GM21786 (cell line): ENCODE results near the gene FMNL1.
"Not testable (repeated sequence)": the region's sequence is repeated elsewhere in the genome, so short reads cannot be mapped to it uniquely, and the experiment has no call there.

Experiments used
- ATAC-seq: cut with Tn5 transposase; IDR thresholded peaks from one replicate; pipeline ENCODE4 v1.9.1; 2021; ENCODE audit not compliant: unreplicated experiment

Gene FMNL1

DNA sequence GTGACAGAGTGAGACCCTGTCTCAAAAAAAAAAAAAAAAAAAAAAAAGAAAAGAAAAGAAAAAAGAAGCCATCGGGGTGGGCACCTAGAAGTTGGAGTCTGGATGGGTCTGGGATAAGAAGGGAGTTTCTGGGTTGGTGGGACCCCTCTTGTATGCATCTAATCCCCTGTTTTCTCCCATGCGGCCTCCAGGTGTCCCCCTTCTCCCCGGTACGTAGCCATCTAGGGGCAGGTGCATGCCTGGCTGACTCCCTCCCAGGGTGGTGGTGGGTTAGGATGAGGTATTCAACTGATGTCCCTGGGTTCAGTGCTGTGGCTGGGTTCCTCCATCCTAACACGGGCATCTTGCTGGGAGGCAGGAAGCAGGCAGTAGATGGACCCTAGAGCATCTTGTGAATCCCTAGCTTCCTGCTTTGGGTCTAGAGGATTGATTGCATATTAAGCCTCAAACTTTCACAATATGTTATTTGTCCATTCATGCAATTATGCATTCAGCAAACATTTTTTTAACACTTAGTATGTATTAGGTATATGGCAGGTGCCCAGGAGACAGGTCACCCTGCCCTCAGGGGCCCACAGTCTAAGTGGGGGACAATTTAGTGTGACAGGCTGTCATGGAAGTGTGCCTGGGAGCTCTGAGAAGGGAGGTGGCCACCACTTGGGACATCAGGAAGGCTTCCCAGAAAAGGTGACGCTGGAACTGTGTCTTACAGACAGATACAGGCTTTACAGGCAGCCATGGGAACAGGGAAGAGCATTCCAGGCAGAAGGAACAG is 13.1 kb downstream of the FMNL1 start:
- ATAC-seq: no peak

DNA sequence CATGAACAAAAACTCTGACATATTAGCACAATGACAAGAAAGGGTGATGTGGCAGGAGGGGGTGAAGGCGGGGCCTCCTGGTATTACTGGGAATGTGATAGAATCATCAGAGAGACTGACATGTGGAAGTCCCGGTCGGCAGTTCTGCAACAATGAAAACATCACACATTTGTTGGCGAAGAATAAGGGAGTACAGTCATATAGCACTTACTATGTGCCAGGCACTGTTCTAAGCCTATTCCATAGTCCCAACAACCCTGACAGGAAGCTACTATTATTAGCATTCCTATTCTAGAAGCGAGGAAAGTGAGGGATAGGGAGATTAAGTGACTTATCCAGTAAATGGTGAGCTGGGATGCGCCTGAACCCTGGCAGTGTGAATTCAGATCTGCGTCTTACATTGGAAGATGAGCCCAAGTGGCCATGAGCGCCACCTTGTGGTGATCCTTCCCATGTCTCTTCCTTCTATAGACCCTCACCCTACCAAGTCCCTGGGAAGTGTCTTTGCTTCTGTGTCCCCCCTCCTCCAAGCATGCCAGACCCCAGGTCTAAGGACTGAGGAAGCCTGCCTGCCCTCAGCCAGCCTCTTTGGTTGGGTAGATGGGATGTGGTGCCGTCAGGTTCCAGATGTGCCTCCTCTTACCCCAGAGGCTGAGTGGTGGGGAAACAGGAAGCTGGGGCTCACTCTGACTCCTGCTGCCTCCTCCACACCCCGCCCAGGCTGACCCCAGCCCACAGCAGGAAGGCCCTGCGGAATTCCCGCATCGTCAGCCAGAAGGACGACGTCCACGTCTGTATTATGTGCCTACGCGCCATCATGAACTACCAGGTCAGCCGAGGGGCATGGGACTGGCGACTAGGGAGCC is 14.0 kb downstream of the FMNL1 start:
- no peak for ATAC-seq

DNA sequence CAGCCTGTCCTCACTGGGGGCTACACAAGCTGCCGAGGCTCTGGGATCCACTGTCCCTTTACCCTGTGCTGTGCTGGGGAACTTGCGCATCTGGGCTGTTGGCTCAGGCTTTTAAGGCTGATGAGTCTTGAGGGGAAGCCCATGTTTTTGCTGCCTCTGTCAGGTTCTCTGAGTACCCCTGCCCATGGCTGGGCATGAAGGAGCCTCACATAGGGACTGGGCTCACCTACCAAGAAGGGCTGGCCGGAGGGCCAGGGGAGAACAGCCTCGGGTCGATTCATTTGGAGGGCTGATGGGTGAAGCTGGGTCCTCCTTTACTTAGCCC is 14.6 kb downstream of the FMNL1 start:
- no peak for ATAC-seq

DNA sequence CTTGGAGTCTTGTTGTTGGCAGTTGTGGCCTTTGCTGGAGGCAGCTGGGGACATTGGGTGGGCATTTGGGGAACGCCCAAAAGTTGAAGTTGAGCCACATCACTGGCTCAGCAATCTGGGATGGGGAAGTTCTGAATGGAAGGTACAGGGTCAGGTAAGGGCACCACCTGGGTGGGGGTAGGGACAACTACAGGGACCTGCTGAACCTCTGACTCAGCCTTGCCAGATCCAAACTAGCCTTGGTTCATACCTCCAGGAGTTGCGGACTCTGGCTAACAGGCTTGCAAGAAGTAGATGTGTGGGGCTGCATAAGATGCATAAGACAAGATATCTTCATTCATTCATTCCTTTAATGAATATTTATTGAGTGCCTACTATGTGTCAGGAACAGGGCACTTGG is 16.0 kb downstream of the FMNL1 start:
- ATAC-seq: no peak

DNA sequence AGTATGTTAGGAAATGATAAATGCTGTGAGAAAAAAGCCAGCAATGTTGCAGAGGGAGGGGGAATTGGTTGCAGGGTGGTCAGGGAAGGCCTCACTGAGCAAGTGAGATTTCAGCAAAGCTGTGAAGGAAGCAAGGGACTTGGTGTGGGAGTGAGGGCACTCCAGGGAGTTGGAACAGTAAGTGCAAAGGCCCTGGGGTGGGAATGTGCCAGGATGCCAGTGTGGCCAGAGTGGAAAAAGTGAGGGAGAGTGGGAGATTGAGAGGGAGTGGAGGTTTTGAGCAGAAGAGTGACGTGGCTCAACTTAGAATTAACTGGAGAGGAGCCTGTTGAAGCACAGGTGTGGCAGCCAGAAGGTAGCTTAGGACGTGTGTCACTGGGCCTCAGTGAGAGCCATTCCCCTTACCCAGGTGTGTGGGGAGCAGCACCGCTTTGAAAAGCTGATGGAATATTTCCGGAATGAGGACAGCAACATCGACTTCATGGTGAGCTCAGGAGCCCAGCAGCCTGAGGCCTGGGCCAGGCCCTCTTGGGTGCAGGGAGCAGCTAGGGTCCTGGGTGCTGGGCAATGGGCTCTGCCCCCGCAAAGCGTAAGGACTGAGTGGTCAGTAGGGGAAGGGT is 16.6 kb downstream of the FMNL1 start:
- ATAC-seq: no peak

DNA sequence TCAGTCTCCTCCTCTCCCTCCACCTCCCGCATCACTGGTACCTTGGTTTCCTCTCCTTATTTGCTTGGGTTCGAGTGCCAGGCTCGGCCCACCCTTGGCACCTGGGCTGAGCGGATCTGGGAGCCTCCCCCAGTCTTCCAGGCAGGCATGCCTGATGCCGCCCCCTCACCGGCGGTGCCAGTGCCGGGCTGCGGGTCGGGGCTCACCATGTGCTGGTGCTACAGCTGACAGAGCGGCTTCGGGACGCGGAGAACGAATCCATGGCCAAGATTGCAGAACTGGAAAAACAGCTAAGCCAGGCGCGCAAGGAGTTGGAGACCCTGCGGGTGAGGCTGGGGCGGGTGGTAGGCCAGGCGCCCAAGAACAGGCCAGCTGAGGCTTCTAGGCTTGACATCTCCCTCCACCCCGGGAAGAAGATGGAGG is 19.2 kb downstream of the FMNL1 start:
- no peak for ATAC-seq

DNA sequence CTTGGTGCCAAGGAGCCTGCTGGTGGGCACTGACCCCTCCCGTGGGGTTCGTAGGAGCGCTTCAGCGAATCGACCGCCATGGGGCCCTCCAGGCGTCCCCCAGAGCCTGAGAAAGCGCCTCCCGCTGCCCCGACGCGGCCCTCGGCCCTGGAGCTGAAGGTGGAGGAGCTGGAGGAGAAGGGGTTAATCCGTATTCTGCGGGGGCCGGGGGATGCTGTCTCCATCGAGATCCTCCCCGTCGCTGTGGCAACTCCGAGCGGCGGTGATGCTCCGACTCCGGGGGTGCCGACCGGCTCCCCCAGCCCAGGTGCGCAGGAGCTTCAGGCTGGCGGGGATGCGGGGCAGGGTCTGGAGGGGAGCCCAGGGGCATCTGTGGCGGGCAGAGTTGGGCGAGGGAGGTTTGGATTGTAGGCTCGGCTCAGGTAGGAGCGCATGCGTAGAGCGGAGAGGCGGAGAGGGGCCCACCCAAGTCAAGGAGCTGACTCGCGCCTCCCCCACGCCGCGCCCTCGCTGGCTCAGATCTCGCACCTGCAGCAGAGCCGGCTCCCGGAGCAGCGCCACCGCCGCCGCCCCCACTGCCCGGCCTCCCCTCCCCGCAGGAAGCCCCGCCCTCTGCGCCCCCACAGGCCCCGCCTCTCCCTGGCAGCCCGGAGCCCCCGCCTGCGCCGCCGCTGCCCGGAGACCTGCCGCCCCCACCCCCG is 19.8 kb downstream of the FMNL1 start:
- ATAC-seq: no peak

DNA sequence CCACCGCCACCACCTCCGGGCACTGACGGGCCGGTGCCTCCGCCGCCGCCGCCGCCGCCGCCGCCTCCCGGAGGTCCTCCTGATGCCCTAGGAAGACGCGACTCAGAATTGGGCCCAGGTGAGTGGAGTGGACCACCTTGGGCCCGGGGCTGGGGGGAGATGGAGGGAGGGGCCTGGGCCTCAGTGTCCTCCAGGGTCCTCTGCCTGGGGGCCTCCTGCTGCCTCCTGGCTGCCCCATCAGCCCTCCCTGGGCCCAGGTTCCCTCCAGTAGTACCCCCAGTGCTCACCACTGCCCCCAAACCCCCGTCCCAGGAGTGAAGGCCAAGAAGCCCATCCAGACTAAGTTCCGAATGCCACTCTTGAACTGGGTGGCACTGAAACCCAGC is 20.3 kb downstream of the FMNL1 start:
- ATAC-seq: no peak

DNA sequence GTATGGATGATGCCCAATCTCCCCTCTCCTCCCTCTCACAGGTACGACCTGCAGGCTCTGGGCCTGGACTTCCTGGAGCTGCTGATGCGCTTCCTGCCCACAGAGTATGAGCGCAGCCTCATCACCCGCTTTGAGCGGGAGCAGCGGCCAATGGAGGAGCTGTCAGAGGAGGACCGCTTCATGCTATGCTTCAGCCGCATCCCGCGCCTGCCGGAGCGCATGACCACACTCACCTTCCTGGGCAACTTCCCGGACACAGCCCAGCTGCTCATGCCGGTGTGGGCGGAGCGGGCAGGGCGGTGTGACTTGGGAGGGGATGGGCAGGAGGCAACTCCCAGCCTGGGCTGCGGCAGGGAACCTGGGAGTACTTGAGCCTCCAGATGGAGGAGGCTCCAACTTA is 22.1 kb downstream of the FMNL1 start:
- no peak for ATAC-seq

DNA sequence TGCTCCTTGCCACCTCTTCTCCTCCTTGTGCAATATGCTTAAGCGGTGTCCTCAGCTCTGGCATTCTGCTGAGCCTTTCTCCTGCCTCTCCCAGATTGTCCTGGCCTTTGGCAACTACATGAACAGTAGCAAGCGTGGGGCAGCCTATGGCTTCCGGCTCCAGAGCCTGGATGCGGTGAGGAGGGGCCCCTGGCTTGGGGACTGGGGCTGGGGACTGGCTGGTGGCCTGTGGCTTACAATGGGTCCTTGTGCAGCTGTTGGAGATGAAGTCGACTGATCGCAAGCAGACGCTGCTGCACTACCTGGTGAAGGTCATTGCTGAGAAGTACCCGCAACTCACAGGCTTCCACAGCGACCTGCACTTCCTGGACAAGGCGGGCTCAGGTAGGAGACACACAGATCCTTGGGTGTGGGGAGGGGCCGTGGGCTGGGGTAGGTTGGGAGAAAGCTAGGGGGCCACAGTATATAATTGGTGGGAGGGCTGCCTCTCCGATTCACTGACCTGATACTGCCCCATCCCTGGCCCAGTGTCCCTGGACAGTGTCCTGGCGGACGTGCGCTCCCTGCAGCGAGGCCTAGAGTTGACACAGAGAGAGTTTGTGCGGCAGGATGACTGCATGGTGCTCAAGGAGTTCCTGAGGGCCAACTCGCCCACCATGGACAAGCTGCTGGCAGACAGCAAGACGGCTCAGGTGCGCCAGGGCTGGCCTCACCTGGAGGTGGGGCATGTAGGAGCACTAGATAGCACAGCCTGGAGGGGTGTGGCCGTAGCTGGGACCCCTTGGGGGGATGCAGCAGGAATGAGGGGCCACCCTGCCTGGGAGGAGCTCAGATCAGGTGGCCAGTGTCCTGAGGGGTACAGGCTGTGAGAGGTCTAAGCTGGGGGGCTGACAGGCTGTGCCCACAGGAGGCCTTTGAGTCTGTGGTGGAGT is 23.3 kb downstream of the FMNL1 start:
- ATAC-seq: no peak

DNA sequence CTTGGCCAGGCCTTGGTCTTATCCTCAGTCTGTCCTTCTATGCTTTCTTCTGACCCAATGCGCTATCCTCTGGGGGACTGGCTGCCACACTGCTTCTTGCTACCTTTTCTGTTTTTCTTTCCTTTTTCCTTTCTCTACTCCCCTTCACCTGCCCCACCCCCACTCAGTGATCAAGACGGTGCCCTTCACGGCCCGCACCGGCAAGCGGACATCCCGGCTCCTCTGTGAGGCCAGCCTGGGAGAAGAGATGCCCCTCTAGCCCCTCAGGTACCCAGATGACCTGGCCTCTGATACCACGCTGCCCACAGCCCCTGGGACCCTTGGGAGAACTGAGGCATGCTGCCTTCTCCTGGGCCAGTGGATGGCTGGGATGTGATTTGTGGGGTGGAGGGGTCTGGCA is 24.7 kb downstream of the FMNL1 start:
- ATAC-seq: no peak

DNA sequence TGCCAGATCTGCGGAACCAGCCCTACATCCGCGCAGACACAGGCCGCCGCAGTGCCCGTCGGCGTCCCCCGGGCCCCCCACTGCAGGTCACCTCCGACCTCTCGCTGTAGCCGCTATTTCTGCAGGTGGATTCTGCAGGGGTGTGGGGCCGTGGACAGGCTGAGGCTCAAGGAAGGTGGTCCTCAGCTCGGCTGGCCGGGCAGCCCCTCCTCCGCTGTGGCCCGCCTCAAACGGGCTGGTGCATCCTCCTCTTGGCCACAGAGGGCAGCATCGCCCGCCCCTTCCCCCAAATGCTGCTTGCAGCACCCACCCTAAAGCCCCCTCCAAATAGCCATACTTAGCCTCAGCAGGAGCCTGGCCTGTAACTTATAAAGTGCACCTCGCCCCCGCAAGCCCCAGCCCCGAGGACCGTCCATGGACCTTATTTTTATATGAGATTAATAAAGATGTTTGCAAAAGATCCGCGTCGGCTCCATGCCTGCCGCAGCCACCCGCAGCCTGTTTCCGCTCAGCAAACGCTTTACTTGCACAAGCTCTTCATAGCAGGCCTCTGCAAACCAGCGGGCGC is 25.3 kb downstream of the FMNL1 start:
- ATAC-seq: no peak

DNA sequence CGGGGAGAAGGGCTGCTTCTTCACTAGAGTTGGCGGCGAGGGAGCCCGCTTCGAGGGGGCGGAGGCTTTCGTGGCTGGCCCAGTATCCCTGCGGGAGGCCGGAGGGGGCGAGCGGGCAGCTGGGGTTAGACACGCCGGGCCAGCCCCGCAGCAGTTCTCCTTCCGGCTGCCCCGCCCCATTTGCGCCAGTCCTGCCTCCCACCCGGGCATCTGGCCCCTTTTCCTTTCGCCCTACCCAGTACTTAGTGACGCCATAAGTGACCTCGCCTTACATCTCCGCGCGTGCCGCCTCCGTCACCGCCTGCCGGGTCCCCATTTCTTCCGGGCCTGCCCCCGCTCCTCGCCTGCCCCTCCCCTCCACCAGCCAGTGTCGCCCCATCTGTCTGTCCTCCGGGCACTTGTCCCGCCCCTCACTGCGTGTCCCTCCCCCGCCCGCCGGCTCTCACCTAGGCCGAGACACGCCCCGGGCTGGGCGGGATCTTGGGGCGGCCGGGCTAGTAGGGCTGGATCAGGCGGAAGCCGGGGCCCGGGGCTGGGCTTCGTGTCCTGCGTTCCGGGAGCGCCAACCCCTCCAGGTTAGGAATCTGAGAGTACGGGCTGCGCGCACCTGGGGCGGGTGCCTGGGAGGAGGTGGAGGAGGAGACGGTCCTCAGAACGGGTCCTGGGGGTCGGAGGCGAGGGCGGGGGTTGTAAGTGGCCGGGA is 25.9 kb downstream of the FMNL1 start:
- ATAC-seq: peak; percentile 74

DNA sequence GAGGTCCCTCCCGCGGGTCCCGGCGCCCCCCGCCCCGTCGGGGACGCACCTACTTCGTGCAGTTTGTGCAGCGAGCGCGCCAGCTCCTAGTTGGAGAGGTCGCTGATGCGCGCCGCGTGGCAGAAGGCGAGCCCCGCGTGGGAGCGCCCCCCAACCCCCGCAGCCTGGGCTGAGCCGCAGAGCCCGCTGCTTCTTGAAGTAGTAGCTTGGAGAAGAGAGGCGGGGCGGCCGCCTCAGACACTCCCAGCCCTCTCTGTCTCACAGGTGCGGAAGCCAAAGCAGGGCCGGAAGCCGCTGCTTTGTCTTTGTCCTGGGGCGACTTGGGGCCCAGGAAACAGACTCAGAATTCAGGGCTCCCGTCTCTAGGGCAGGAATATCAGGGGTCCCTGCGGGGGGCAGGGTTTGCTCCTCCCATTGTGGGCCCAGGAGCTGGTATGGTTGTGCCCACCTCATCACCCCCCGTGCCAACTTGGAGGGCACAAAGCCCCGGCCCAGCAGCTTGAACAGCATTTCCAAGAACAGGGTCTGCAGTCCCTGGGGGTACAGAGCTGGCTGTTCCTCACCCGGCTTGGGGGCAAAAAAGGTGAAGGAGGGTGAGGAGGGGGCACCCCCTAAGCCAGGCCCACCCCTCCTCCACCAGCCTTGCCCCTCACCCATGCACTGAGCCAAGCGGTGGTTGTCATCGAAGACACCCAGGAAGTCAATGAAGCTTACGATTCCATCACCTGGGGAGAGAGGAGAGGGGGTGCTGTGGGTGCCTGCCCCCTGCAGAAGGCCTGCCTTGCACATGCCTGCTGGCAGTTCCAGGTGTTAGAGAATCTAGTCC is 26.7 kb downstream of the FMNL1 start:
- peak; percentile 61 for ATAC-seq

DNA sequence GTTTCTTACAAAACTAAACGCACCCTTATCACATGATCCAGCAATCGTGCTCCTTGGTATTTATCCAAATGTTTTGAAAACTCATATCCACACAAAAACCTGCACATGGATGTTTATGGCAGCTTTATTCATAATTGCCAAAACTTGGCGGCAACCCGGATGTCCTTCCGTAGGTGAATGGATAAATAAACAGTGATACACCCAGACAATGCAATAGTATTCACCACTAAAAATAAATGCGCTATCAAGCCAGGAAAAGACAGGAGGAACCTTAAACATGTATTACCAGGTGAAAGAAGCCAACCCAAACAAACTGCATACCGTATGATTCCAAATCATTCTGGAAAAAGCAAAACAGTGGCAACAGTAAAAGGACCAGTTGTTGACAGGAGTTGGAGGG is 30.2 kb downstream of the FMNL1 start:
- ATAC-seq: no peak

DNA sequence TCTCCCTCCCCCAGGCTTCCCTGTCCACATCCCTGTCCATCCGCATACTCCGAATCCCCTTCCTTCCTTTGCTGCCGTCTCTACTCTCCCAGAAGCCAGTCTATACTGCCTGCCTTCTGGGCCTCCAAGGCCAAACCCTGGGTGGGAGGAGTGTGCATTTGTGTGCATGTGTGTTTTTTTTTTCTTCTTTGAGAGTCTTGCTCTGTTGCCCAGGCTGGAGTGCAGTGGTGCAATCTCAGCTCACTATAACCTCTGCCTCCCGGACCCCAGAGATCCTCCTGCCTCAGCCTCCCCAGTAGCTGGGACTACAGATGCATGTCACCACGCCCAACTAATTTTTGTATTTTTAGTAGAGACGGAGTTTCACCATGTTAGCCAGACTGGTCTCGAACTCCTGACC is 31.6 kb downstream of the FMNL1 start:
- ATAC-seq: not testable (repeated sequence)

DNA sequence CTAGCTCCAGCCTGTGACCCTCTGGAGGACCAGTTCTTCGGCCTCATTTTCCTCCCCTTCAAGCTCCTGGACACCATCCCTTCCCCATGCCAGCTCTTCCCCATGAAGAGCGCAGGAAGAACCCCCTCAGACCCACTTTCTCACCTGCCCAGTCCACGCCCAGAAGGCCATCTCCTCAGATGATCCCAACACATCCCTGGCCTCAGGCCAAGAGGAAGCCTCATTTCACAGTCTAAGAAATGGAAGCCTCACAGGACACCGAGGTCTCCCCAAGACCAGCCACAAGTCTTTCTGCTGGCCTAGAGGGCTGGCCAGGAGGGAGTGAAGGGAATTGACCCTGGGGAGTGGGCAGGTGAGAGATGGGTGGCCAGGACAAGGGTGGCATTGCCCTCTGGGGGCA is 32.2 kb downstream of the FMNL1 start:
- ATAC-seq: no peak

DNA sequence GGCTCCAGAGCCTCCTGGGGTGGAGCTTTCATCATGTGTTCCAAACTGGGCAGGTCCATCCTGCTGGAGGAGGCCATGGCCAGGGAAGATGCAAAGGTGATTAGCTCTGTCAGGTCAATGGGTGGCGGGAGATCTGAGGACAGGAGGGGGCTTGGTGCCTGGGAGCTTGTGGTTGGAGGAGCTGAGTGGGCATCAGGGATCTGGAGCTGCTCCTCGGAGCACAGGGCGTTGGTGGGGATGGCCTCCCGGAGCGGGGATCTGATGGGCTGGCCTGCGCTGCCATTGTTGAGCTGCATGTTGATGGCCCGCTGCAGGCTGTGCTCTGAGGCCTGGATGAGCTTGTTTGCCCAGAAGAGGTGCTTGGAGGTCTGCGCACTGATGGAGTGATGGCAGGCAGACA is 33.7 kb downstream of the FMNL1 start:
- ATAC-seq: no peak
